GM04503 (cell line): ENCODE results near the gene ARL3.
"Not testable (repeated sequence)": the region's sequence is repeated elsewhere in the genome, so short reads cannot be mapped to it uniquely, and the experiment has no call there.

ENCODE experiments used
- DNase-seq: peaks from one replicate; pipeline ENCODE4 v3.0.0-alpha.2; 2012; ENCODE audit warnings: low read depth

Gene ARL3

GRCh38 chr10:102713814-102714620 is at the start of gene ARL3:
Gene ARL3, minus strand, starts transcription at chr10:102714397. Its CDS starts 122 bp downstream, at chr10:102714275.
- DNase-seq: peak; percentile 90

- no peak for DNase-seq
These were observed 48.9 kb upstream of the ARL3 start for GRCh38 chr10:102763037-102763607.

GRCh38 chr10:102762401-102763015 is 48.3 kb upstream of the ARL3 start:
- DNase-seq: no peak

GRCh38 chr10:102761981-102762380 is 47.8 kb upstream of the ARL3 start:
- DNase-seq: no peak

- no peak for DNase-seq
These were observed 45.5 kb upstream of the ARL3 start for GRCh38 chr10:102759497-102760210.

GRCh38 chr10:102758933-102759262 is 44.7 kb upstream of the ARL3 start:
- not testable (repeated sequence) for DNase-seq

- DNase-seq: no peak
These were observed 44.2 kb upstream of the ARL3 start for GRCh38 chr10:102758240-102758932.

GRCh38 chr10:102757323-102757722 is 43.1 kb upstream of the ARL3 start:
- no peak for DNase-seq

GRCh38 chr10:102753718-102754117 is 39.5 kb upstream of the ARL3 start:
- no peak for DNase-seq

GRCh38 chr10:102752934-102753664 is 38.9 kb upstream of the ARL3 start:
- peak; percentile 72 for DNase-seq

GRCh38 chr10:102752266-102752930 is 38.2 kb upstream of the ARL3 start:
- DNase-seq: peak; percentile 94

GRCh38 chr10:102745157-102745556 is 31.0 kb upstream of the ARL3 start:
- no peak for DNase-seq

- DNase-seq: no peak
These were observed 30.3 kb upstream of the ARL3 start for GRCh38 chr10:102744374-102745051.

- peak; percentile 99 for DNase-seq
These were observed 29.6 kb upstream of the ARL3 start, which contains the start of gene WBP1L for GRCh38 chr10:102743588-102744373. Gene WBP1L, plus strand, starts transcription at chr10:102743948. Its CDS starts 106 bp downstream, at chr10:102744054.

GRCh38 chr10:102743078-102743587 is 28.9 kb upstream of the ARL3 start:
- DNase-seq: no peak

GRCh38 chr10:102742313-102742712 is 28.1 kb upstream of the ARL3 start:
- not testable (repeated sequence) for DNase-seq

- no peak for DNase-seq
These were observed 27.6 kb upstream of the ARL3 start for GRCh38 chr10:102741726-102742237.

- DNase-seq: no peak
These were observed 26.0 kb upstream of the ARL3 start for GRCh38 chr10:102740229-102740628.

- DNase-seq: no peak
These were observed 24.5 kb upstream of the ARL3 start for GRCh38 chr10:102738692-102739121.
